ENCODE measurements around the gene PIGT.

The PIGT gene

DNA sequence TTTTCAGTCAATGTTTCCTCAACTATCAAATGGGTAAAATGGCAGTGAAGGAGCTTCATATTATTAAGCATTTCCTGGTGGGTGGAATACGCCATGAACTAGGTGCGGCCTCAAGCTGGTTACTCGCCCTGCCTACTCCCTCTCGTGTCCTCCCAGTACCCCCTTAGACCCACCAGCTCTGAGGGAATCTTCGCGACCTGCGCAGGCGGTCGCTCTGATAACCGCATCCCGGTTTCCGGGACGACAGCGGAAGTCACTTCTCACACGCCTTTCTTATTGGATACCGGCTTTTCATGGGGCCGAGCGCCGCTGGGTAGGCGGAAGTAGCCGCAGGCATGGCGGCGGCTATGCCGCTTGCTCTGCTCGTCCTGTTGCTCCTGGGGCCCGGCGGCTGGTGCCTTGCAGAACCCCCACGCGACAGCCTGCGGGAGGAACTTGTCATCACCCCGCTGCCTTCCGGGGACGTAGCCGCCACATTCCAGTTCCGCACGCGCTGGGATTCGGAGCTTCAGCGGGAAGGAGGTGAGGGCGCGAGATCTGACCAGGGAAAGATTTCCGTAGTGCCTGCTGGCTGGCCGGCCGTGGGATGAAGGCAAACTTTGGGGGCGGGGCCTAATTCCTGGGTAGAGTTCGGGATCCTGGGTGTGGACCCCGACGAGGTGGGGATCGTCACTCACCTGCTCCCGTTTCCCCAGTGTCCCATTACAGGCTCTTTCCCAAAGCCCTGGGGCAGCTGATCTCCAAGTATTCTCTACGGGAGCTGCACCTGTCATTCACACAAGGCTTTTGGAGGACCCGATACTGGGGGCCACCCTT is at the start of gene PIGT:
TSS of gene PIGT (plus strand) at position 320 of the 816 bp plus-strand sequence. CDS start at position 336, 16 bp downstream.
- peak; percentile 73 to 77 for DNase-seq (ENCODE audit: low read depth in 2 of 2)

DNA sequence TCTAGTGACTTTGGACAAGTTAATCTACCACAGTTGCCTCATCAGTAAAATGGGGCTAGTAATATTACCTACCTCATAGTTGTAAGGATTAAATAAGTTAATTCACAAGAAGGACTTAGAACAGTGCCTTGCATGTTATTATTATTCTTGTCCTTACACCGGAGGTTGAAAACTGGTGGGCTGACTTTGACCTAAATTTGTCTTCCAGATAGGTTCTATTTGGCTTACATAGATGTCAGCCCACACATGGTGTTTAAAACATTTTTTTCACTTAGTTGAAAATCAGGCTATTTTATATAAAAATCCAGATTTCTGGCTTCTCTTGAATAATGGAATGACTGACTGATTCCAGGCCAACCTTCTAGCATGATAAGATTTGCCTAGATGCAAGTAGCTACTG is 49.7 kb upstream of the PIGT start:
- no peak for DNase-seq (ENCODE audit: low read depth in 2 of 2)

DNA sequence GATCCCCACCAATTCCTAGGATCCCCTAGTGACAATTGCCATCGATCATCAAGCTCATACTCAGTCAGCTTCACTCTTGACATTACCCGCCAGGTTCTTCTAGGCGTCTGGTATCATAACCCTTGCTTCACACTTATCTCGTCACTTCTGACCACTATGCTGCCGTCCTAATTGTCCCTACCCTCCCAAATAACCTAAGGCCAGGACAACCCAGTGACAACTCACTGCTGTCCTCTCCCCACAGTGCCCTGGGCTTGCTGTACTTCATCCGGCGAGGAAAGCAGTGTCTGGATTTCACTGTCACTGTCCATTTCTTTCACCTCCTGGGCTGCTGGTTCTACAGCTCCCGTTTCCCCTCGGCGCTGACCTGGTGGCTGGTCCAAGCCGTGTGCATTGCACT is 49.3 kb upstream of the PIGT start:
- no peak for DNase-seq (ENCODE audit: low read depth in 2 of 2)

GRCh38 chr20:45367126-45367525 is 48.8 kb upstream of the PIGT start:
- no peak for DNase-seq (ENCODE audit: low read depth in 2 of 2)

- DNase-seq (ENCODE audit: low read depth in 2 of 2), result no peak
These were observed 47.5 kb upstream of the PIGT start for GRCh38 chr20:45368221-45368980.

DNA sequence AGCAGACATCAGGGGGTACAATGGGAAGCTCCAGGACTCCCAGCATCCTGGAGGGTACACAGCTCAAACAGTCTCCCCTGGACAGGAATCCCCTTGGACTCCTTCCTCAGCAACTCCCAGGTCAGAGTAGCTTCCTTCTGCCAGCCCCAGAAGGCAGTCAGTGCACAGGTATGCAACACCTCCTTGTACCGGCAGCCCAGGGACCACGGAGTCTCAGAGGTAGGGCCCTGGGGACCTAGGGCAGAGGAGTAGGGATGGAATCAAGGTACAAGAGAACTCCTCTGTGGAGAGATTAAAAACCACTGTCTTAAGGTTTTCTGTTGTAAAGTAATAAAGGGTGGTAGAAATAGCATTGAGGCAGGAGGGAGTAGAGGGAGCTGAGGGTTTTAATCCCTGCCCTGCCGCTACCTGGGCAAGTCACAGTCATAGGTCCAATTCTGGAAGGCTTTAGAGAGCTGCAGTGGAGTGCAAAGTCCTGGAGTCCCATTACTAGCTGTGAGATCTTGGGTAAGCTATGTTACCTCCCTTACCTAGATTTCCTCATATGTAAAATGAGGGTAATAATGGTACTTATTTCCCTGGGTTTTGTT is 45.3 kb upstream of the PIGT start:
- no peak for DNase-seq (ENCODE audit: low read depth in 2 of 2)

GRCh38 chr20:45372241-45372640 is 43.7 kb upstream of the PIGT start:
- DNase-seq (ENCODE audit: low read depth in 2 of 2), result no peak

GRCh38 chr20:45372646-45373352 is 43.1 kb upstream of the PIGT start:
- DNase-seq (ENCODE audit: low read depth in 2 of 2), result no peak

GRCh38 chr20:45373353-45374100 is 42.4 kb upstream of the PIGT start:
- peak; percentile 76 to 82 for DNase-seq (ENCODE audit: low read depth in 2 of 2)

- no peak for DNase-seq (ENCODE audit: low read depth in 2 of 2)
These were observed 41.9 kb upstream of the PIGT start for GRCh38 chr20:45374101-45374467.

DNA sequence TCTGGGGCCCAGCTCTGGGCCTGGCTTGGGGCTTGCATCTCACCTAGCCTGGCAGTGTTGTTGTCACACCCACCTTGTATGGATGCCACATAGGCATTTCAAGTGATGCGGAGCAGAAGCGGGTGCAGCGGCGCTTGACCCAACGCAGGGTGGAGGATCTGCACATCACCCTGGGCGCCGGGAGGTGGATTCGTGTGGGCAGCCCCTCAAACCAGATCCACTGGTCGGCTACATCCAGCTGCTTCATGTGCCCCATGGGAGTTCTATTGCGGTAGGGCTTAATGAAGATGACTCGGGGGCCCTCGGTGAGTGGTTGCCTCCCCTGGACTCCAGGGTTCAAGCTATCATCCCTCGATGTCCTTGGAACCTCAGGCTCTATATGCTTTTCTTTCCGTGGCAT is 41.0 kb upstream of the PIGT start:
- DNase-seq (ENCODE audit: low read depth in 2 of 2), result no peak

- DNase-seq (ENCODE audit: low read depth in 2 of 2), result no peak
These were observed 38.7 kb upstream of the PIGT start for GRCh38 chr20:45377269-45377668.

GRCh38 chr20:45378191-45378590 is 37.8 kb upstream of the PIGT start, which contains the start of gene TP53TG5:
Gene TP53TG5, minus strand, starts transcription at chr20:45378325. Its CDS starts 89 bp downstream, at chr20:45378236.
- DNase-seq (ENCODE audit: low read depth in 2 of 2), result no peak

- no peak for DNase-seq (ENCODE audit: low read depth in 2 of 2)
These were observed 28.7 kb upstream of the PIGT start for GRCh38 chr20:45387274-45387673.

DNA sequence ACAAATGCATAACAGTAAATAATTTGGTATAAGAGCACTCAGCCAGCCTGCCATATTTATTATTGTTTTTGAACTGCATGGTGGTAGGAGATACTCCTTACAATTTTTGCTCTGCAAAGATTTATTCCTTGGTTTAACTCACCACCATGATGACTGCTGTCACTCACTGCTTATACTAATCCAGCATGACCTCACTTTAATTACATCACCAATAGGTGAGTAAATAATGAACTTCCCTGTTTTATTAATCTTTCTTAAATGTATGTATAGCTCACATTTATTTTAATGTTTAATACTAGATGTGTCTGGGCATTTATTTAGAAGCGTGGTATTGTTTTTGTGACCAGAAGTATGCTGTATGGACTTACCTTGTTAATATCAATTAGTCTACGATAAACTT is 25.0 kb upstream of the PIGT start:
- DNase-seq (ENCODE audit: low read depth in 2 of 2), result no peak

DNA sequence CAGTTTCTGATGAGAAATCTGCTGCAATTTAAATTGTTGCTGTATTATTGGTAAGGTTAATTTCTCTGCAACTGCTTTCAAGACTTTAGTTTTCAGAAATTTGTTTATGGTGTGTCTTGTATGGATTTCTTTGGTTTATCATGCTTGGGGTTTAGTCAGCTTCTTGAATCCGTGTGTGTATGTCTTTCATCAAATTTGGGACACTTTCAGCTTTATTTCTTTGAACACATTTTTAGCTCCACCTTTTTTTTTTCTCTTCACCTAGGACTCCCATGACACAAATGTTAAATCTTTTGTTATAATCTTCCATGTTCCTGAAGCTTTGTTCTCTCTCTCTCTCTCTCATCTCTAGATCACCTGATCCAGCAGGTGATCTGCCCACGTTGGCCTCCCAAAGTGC is 24.4 kb upstream of the PIGT start:
- no peak for DNase-seq (ENCODE audit: low read depth in 2 of 2)

GRCh38 chr20:45392733-45393132 is 23.2 kb upstream of the PIGT start:
- DNase-seq (ENCODE audit: low read depth in 2 of 2), result no peak

DNA sequence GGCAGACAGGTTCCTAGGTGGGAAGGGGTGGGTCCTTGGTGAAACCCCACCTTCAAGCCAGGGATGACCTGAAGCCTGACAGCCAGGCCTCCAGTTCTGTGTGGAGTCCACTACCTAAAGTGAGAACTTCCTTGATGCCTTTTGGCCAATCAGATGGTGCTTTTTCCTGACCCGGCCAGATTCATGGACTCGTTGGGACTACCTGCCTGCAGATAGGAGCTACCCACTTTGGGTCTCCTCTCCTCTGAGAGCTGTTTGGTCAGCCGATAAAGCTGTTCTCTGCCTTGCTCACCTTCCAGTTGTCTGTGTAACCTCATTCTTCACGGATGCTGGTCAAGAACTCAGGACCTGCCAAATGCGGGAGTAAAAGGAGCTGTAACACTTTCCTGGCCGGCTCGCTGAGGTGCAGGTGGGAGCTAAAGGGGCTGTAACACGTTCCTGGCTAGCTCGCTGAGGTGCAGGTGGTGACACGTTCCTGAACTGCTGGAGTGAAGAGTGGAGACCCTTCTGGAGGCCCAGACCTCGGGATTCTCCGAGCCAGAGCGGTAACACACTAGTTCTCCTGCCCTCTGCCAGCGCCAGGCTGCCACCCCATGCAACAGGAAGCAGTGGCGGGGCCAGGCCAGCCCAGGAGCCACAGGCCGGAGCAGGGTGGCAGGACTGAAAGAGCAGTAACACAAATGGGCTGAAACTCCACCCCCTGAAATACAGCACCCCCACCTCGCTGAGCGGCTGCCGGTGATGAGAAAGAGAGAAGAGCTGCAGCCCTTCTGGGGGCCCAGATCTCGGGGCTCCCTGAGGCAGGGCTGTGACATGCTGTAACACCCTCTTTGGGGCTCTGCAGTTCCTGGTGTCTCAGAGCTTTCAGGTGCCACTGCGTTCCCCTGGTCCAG is 21.5 kb upstream of the PIGT start:
- no peak for DNase-seq (ENCODE audit: low read depth in 2 of 2)

- DNase-seq (ENCODE audit: low read depth in 2 of 2), result no peak
These were observed 20.9 kb upstream of the PIGT start for GRCh38 chr20:45395114-45395415.

DNA sequence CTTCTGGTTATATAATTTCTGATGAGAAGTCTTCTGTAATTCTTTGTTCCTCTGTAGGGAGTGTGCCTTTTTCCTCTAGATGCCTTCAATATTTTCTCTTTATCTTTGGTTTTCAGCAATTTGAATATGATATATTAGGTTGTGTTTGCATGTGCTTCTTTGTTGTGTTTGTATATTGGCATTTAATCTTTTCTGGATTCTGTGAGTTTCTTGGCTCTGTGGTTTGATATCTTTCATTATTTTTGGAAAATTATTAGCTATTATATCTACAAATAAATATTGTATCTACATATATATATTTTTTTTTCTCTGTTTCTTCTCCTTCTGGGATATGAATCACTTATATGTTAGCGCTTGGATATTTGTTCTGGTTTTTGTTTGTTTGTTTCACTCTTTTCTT is 16.9 kb upstream of the PIGT start:
- DNase-seq (ENCODE audit: low read depth in 2 of 2), result no peak
